ENCODE data around the gene AGFG2. TPM values are rescaled to one million over a fixed set of nuclear protein-coding genes. Genes with fewer than 3 reads are reported as not detected.
"Not testable (repeated sequence)": the region's sequence is repeated elsewhere in the genome, so short reads cannot be mapped to it uniquely, and the experiment has no call there.

Gene AGFG2
- total RNA-seq, 1 donor from 2014 or later, result 6.2 TPM

DNA sequence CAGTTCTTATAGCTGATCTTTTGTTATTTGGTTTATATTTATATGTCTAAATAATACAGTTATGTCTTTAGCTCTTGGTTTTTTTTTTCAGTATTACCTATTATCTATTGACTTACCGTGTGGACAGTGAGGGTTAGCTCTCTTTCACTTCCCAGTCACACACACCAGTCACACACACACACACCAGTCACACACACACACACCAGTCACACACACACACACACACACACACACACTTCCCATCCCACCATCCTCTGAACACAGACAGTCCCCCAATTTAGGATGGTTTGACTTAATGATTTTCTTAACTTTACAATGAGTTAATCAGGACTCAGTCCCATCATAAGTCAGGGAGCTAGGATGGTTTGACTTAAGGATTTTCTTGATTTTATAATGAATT is 18.9 kb upstream of the AGFG2 start:
- Mint-ChIP-seq H3K9me3 (ENCODE audit: unreplicated experiment) (no peaks in the 10 kb centered on the region), H3K4me1 (ENCODE audit: low read depth, unreplicated experiment) (peaks cover 6% of the 10 kb centered on the region), H3K27me3 (ENCODE audit: low read depth, unreplicated experiment) (peaks cover 5% of the 10 kb centered on the region), H3K36me3 (ENCODE audit: low read depth, unreplicated experiment) (no peaks in the 10 kb centered on the region), H3K4me3 (ENCODE audit: unreplicated experiment) (no peak overlapping the region), H3K27ac (ENCODE audit: unreplicated experiment) (no peak overlapping the region)
- no peaks in the 10 kb centered on the region for H3K36me3 ChIP-seq (ENCODE audit: insufficient read depth, low read length)
- DNase-seq (ENCODE audit: low read depth), result no peak
- no peak overlapping the region for H3K4me2 ChIP-seq (ENCODE audit: low read length)
- no peak overlapping the region for H3K9ac ChIP-seq (ENCODE audit: low read length)
- H3K79me2 ChIP-seq (ENCODE audit: insufficient read depth, low read length), result no peaks in the 10 kb centered on the region
- no peak for FAIRE-seq
- peaks cover 12% of the 10 kb centered on the region for H3K27me3 ChIP-seq (ENCODE audit: insufficient read depth, low read length)
- TF ChIP-seq, protein P1, sequence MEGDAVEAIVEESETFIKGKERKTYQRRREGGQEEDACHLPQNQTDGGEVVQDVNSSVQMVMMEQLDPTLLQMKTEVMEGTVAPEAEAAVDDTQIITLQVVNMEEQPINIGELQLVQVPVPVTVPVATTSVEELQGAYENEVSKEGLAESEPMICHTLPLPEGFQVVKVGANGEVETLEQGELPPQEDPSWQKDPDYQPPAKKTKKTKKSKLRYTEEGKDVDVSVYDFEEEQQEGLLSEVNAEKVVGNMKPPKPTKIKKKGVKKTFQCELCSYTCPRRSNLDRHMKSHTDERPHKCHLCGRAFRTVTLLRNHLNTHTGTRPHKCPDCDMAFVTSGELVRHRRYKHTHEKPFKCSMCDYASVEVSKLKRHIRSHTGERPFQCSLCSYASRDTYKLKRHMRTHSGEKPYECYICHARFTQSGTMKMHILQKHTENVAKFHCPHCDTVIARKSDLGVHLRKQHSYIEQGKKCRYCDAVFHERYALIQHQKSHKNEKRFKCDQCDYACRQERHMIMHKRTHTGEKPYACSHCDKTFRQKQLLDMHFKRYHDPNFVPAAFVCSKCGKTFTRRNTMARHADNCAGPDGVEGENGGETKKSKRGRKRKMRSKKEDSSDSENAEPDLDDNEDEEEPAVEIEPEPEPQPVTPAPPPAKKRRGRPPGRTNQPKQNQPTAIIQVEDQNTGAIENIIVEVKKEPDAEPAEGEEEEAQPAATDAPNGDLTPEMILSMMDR (IDR thresholded peaks at IDR 0.05; ENCODE audit: insufficient read depth, low read depth, low read length), result no peak
- no peak for TF ChIP-seq EZH2 (IDR thresholded peaks at IDR 0.05; ENCODE audit: insufficient read depth, low read length)
- H3K4me1 ChIP-seq (ENCODE audit: insufficient read depth, low read length), result peaks cover 11% of the 10 kb centered on the region
- H3K27ac ChIP-seq (ENCODE audit: low read depth, low read length), result no peak overlapping the region
- H4K20me1 ChIP-seq (ENCODE audit: insufficient read depth, low read length), result no peaks in the 10 kb centered on the region
- H2AFZ ChIP-seq (ENCODE audit: low read depth, low read length), result no peak overlapping the region
- no peak overlapping the region for H3K4me3 ChIP-seq (ENCODE audit: insufficient read depth, low read depth, low read length)
- H3K9me3 ChIP-seq (ENCODE audit: insufficient read depth, low read depth, low read length), result no peaks in the 10 kb centered on the region

DNA sequence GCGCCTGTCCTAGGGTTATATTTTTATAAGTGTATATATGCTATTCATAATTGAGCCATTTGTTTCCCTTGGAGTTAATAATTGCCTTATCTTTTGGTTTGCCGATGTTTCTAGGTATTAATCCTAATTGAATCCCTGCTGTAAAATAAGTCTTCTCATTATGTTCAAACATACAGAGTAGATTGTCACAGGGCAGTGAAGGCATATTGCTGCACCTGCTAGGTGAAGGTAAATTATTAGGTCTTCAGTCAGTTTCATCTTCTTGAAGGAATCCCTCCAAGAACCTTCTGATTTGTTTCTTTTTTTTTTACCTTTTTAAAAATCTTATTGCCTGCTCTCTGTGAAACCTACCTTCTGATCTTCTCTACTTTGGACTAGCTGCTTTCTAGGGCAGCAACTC is 17.9 kb upstream of the AGFG2 start:
- H3K36me3 ChIP-seq (ENCODE audit: insufficient read depth, low read length), result no peaks in the 10 kb centered on the region
- H3K4me3 ChIP-seq (ENCODE audit: insufficient read depth, low read depth, low read length), result no peak overlapping the region
- no peak overlapping the region for H3K9ac ChIP-seq (ENCODE audit: low read length)
- H3K4me1 ChIP-seq (ENCODE audit: insufficient read depth, low read length), result peaks cover 5% of the 10 kb centered on the region
- H2AFZ ChIP-seq (ENCODE audit: low read depth, low read length), result no peak overlapping the region
- H3K4me2 ChIP-seq (ENCODE audit: low read length), result no peak overlapping the region
- no peak overlapping the region for H3K4me3 Mint-ChIP-seq (ENCODE audit: unreplicated experiment)
- DNase-seq (ENCODE audit: low read depth), result no peak
- no peak for TF ChIP-seq EZH2 (IDR thresholded peaks at IDR 0.05; ENCODE audit: insufficient read depth, low read length)
- TF ChIP-seq, protein P1 (IDR thresholded peaks at IDR 0.05; ENCODE audit: insufficient read depth, low read depth, low read length), result no peak
- H3K9me3 ChIP-seq (ENCODE audit: insufficient read depth, low read depth, low read length), result no peaks in the 10 kb centered on the region
- H3K27ac Mint-ChIP-seq (ENCODE audit: unreplicated experiment), result no peak overlapping the region
- H3K27me3 Mint-ChIP-seq (ENCODE audit: low read depth, unreplicated experiment), result peaks cover 5% of the 10 kb centered on the region
- H3K36me3 Mint-ChIP-seq (ENCODE audit: low read depth, unreplicated experiment), result no peaks in the 10 kb centered on the region
- no peaks in the 10 kb centered on the region for H3K79me2 ChIP-seq (ENCODE audit: insufficient read depth, low read length)
- no peaks in the 10 kb centered on the region for H3K9me3 Mint-ChIP-seq (ENCODE audit: unreplicated experiment)
- H3K27ac ChIP-seq (ENCODE audit: low read depth, low read length), result no peak overlapping the region
- no peak for FAIRE-seq
- peaks cover 4% of the 10 kb centered on the region for H3K4me1 Mint-ChIP-seq (ENCODE audit: low read depth, unreplicated experiment)
- H3K27me3 ChIP-seq (ENCODE audit: insufficient read depth, low read length), result peaks cover 12% of the 10 kb centered on the region
- H4K20me1 ChIP-seq (ENCODE audit: insufficient read depth, low read length), result no peaks in the 10 kb centered on the region

DNA sequence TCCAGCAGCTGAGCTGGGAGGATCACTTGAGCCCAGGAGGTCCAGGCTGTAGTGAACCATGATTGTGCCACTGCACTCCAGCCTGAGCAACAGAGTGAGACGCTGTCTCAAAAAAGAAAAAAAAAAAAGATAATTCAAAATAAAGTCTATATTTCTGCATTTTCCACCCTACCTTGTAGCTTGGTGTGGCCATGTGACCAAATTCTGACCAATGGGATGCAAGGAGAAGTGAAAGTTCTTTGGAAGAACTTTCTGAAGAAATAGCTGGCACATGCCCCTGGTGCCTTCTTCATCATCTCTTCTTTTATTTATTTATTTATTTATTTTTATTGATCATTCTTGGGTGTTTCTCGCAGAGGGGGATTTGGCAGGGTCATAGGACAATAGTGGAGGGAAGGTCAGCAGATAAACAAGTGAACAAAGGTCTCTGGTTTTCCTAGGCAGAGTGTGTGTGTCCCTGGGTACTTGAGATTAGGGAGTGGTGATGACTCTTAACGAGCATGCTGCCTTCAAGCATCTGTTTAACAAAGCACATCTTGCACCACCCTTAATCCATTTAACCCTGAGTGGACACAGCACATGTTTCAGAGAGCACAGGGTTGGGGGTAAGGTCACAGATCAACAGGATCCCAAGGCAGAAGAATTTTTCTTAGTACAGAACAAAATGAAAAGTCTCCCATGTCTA is 17.0 kb upstream of the AGFG2 start:
- FAIRE-seq; H3K79me2 ChIP-seq (ENCODE audit: insufficient read depth, low read length); H3K9me3 Mint-ChIP-seq (ENCODE audit: unreplicated experiment); H2AFZ ChIP-seq (ENCODE audit: low read depth, low read length); H3K36me3 ChIP-seq (ENCODE audit: insufficient read depth, low read length); H3K9me3 ChIP-seq (ENCODE audit: insufficient read depth, low read depth, low read length); H3K27ac ChIP-seq (ENCODE audit: low read depth, low read length); DNase-seq (ENCODE audit: low read depth); H3K4me2 ChIP-seq (ENCODE audit: low read length); H4K20me1 ChIP-seq (ENCODE audit: insufficient read depth, low read length); H3K27me3 Mint-ChIP-seq (ENCODE audit: low read depth, unreplicated experiment); H3K27ac Mint-ChIP-seq (ENCODE audit: unreplicated experiment); H3K9ac ChIP-seq (ENCODE audit: low read length); H3K4me1 Mint-ChIP-seq (ENCODE audit: low read depth, unreplicated experiment); H3K4me3 Mint-ChIP-seq (ENCODE audit: unreplicated experiment); H3K36me3 Mint-ChIP-seq (ENCODE audit: low read depth, unreplicated experiment); H3K4me3 ChIP-seq (ENCODE audit: insufficient read depth, low read depth, low read length); H3K4me1 ChIP-seq (ENCODE audit: insufficient read depth, low read length): not testable (repeated sequence)
- H3K27me3 ChIP-seq (ENCODE audit: insufficient read depth, low read length), result peaks cover 12% of the 10 kb centered on the region

DNA sequence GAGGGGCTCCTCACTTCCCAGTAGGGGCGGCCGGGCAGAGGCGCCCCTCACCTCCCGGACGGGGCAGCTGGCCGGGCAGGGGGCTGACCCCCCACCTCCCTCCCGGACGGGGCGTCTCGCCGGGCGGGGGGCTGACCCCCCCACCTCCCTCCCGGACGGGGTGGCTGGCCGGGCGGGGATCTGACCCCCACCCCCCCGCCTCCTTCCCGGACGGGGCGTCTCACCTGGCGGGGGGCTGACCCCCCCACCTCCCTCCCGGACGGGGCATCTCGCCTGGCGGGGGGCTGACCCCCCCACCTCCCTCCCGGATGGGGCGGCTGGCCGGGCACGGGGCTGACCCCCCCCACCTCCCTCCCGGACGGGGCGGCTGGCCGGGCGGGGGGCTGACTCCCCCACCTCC is 15.8 kb upstream of the AGFG2 start:
- not testable (repeated sequence) for H4K20me1 ChIP-seq (ENCODE audit: insufficient read depth, low read length); H3K36me3 Mint-ChIP-seq (ENCODE audit: low read depth, unreplicated experiment); H3K4me3 ChIP-seq (ENCODE audit: insufficient read depth, low read depth, low read length); H3K9me3 ChIP-seq (ENCODE audit: insufficient read depth, low read depth, low read length); H3K9ac ChIP-seq (ENCODE audit: low read length); H3K27ac ChIP-seq (ENCODE audit: low read depth, low read length); H3K9me3 Mint-ChIP-seq (ENCODE audit: unreplicated experiment); H3K27me3 Mint-ChIP-seq (ENCODE audit: low read depth, unreplicated experiment); H3K4me1 ChIP-seq (ENCODE audit: insufficient read depth, low read length); H3K79me2 ChIP-seq (ENCODE audit: insufficient read depth, low read length); H3K4me1 Mint-ChIP-seq (ENCODE audit: low read depth, unreplicated experiment); FAIRE-seq; DNase-seq (ENCODE audit: low read depth); H2AFZ ChIP-seq (ENCODE audit: low read depth, low read length); H3K36me3 ChIP-seq (ENCODE audit: insufficient read depth, low read length); H3K4me2 ChIP-seq (ENCODE audit: low read length); H3K27ac Mint-ChIP-seq (ENCODE audit: unreplicated experiment); H3K4me3 Mint-ChIP-seq (ENCODE audit: unreplicated experiment); H3K27me3 ChIP-seq (ENCODE audit: insufficient read depth, low read length)
